GM12891 (cell line): ENCODE results near the gene BCHE.

Source experiments
- DNase-seq: peaks from one replicate; pipeline ENCODE4 v3.0.0; 2011; ENCODE audit warnings: low spot score; ENCODE audit not compliant: insufficient read length
- FAIRE-seq: peaks from 2 replicates; lab custom pipeline; 2011; peaks lifted over from hg19 to GRCh38; lab: Jason Lieb, UNC
- PAX5 ChIP-seq: IDR thresholded peaks from 2 replicates; pipeline ENCODE4 v1.6.1; 2011; ENCODE audit warnings: low read length, moderate library complexity, mild to moderate bottlenecking; ENCODE audit not compliant: insufficient read depth, severe bottlenecking
- POLR2A ChIP-seq: IDR thresholded peaks from 2 replicates; pipeline ENCODE4 v1.6.1; 2011; ENCODE audit warnings: low read depth, low read length, control low read depth
- POLR2AphosphoS5 ChIP-seq: IDR thresholded peaks from 2 replicates; pipeline ENCODE4 v1.6.1; 2011; ENCODE audit warnings: low read depth, low read length, control low read depth
- POU2F2 ChIP-seq: IDR thresholded peaks from 2 replicates; pipeline ENCODE4 v1.6.1; 2011; ENCODE audit warnings: low read depth, mild to moderate bottlenecking, control low read depth, low read length, moderate library complexity
- SPI1 ChIP-seq: IDR thresholded peaks from 2 replicates; pipeline ENCODE4 v1.6.1; 2011; ENCODE audit warnings: low read depth, low read length, control low read depth
- TAF1 ChIP-seq: IDR thresholded peaks from 2 replicates; pipeline ENCODE4 v1.6.1; 2011; ENCODE audit warnings: low read depth, low read length, control low read depth

The BCHE gene

GRCh38 chr3:165854696-165855095 is 17.5 kb upstream of the BCHE start:
- FAIRE-seq, result no peak
- TF ChIP-seq TAF1 (no peak), PAX5 (no peak), POLR2AphosphoS5 (no peak), POU2F2 (no peak), SPI1 (no peak), POLR2A (no peak)
- DNase-seq, result no peak

- TF ChIP-seq SPI1, result no peak
- no peak for TF ChIP-seq POLR2A
- TF ChIP-seq TAF1, result no peak
- TF ChIP-seq POLR2AphosphoS5, result no peak
- no peak for TF ChIP-seq POU2F2
- TF ChIP-seq PAX5, result no peak
- no peak for DNase-seq
- no peak for FAIRE-seq
These were observed 15.5 kb upstream of the BCHE start for GRCh38 chr3:165852711-165853110.

- no peak for TF ChIP-seq PAX5
- TF ChIP-seq SPI1, result no peak
- TF ChIP-seq TAF1, result no peak
- no peak for TF ChIP-seq POLR2AphosphoS5
- no peak for DNase-seq
- FAIRE-seq, result no peak
These were observed 15.0 kb upstream of the BCHE start for GRCh38 chr3:165852191-165852590.

GRCh38 chr3:165846056-165846455 is 8.8 kb upstream of the BCHE start:
- no peak for TF ChIP-seq PAX5
- no peak for TF ChIP-seq POLR2A
- TF ChIP-seq POLR2AphosphoS5, result no peak
- no peak for TF ChIP-seq POU2F2
- TF ChIP-seq SPI1, result no peak
- TF ChIP-seq TAF1, result no peak
- FAIRE-seq, result no peak

GRCh38 chr3:165839296-165840076 is 2.3 kb upstream of the BCHE start:
- TF ChIP-seq POLR2A (no peak), PAX5 (no peak), TAF1 (no peak), SPI1 (no peak), POLR2AphosphoS5 (no peak)
- DNase-seq (no peak), FAIRE-seq (no peak)

More at GRCh38 chr3:165846056-165846455, 8.8 kb upstream of the BCHE start:
- no peak for DNase-seq

- TF ChIP-seq SPI1, result no peak
- no peak for TF ChIP-seq PAX5
- TF ChIP-seq POLR2AphosphoS5, result no peak
- DNase-seq (no peak), FAIRE-seq (no peak)
These were observed 578 bp upstream of the BCHE start for GRCh38 chr3:165837801-165838200.

- no peak for DNase-seq
- TF ChIP-seq POLR2AphosphoS5, result no peak
- TF ChIP-seq PAX5, result no peak
- no peak for TF ChIP-seq POU2F2
- TF ChIP-seq SPI1, result no peak
- no peak for TF ChIP-seq TAF1
- no peak for TF ChIP-seq POLR2A
- FAIRE-seq, result no peak
These were observed 1.8 kb downstream of the BCHE start for GRCh38 chr3:165835431-165835830.

- no peak for FAIRE-seq
- DNase-seq, result no peak
- TF ChIP-seq SPI1 (no peak), PAX5 (no peak), TAF1 (no peak), POU2F2 (no peak)
These were observed 6.5 kb downstream of the BCHE start for GRCh38 chr3:165830746-165831145.

- FAIRE-seq, result peak; percentile 40
- DNase-seq, result no peak
- TF ChIP-seq PAX5, result no peak
- no peak for TF ChIP-seq POLR2AphosphoS5
- no peak for TF ChIP-seq TAF1
- TF ChIP-seq SPI1, result no peak
- no peak for TF ChIP-seq POLR2A
- TF ChIP-seq POU2F2, result no peak
These were observed 9.3 kb downstream of the BCHE start for GRCh38 chr3:165827883-165828282.

GRCh38 chr3:165827233-165827632 is 10.0 kb downstream of the BCHE start:
- no peak for FAIRE-seq
- TF ChIP-seq TAF1 (no peak), POU2F2 (no peak), PAX5 (no peak), SPI1 (no peak), POLR2A (no peak), POLR2AphosphoS5 (no peak)
- no peak for DNase-seq
